ENCODE measurements around the gene CPEB1. TPM values are rescaled to one million over a fixed set of nuclear protein-coding genes. Genes with fewer than 3 reads are reported as not detected.
"Not testable (repeated sequence)": the region's sequence is repeated elsewhere in the genome, so short reads cannot be mapped to it uniquely, and the experiment has no call there.

The CPEB1 gene
- total RNA-seq, 2 donors from 2014 or later: 0.58 to 2.5 TPM

- DNase-seq (no peak), ATAC-seq (no peak)
- intact Hi-C loops (cut with DNase I, micrococcal nuclease): loop anchor here in 1 of 2 donors (10.0 kb wide), 1 partner anchor 479 kb away; the partner anchor contains the start of gene C15orf40
Measured at GRCh38 chr15:82535566-82536408, 111.4 kb downstream of the CPEB1 start.

- intact Hi-C loops (cut with DNase I, micrococcal nuclease): loop anchor here in 1 of 2 donors (10.0 kb wide), 1 partner anchor 480 kb away; the partner anchor contains the start of gene C15orf40
- ATAC-seq: not testable (repeated sequence)
Measured at GRCh38 chr15:82535151-82535550, 112.0 kb downstream of the CPEB1 start.

GRCh38 chr15:82534457-82534861 is 112.7 kb downstream of the CPEB1 start:
- intact Hi-C loops (cut with DNase I, micrococcal nuclease): loop anchor here in 1 of 2 donors (10.0 kb wide), 1 partner anchor 480 kb away; the partner anchor contains the start of gene C15orf40
- not testable (repeated sequence) for DNase-seq, ATAC-seq

More at GRCh38 chr15:82535151-82535550, 112.0 kb downstream of the CPEB1 start:
- not testable (repeated sequence) for DNase-seq

- no peak for ATAC-seq
- no peak for DNase-seq
- intact Hi-C loops (cut with DNase I, micrococcal nuclease): loop anchor here in 1 of 2 donors (10.0 kb wide), 1 partner anchor 481 kb away; the partner anchor contains the start of gene C15orf40
Measured at GRCh38 chr15:82533801-82534200, 113.4 kb downstream of the CPEB1 start.

GRCh38 chr15:82532991-82533481 is 114.1 kb downstream of the CPEB1 start:
- DNase-seq (no peak), ATAC-seq (no peak)
- intact Hi-C loops (cut with DNase I, micrococcal nuclease): loop anchor here in 1 of 2 donors (10.0 kb wide), 1 partner anchor 482 kb away; the partner anchor contains the start of gene C15orf40

GRCh38 chr15:82532383-82532990 is 114.7 kb downstream of the CPEB1 start:
- intact Hi-C loops (cut with DNase I, micrococcal nuclease): loop anchor here in 1 of 2 donors (10.0 kb wide), 1 partner anchor 482 kb away; the partner anchor contains the start of gene C15orf40
- DNase-seq: no peak
- no peak for ATAC-seq

- no peak for ATAC-seq
- DNase-seq: no peak
- intact Hi-C loops (cut with DNase I, micrococcal nuclease): loop anchor here in 1 of 2 donors (10.0 kb wide), 1 partner anchor 483 kb away; the partner anchor contains the start of gene C15orf40
Measured at GRCh38 chr15:82531496-82532382, 115.4 kb downstream of the CPEB1 start.

- intact Hi-C loops (cut with DNase I, micrococcal nuclease): loop anchor here in 1 of 2 donors (10.0 kb wide), 1 partner anchor 484 kb away; the partner anchor contains the start of gene C15orf40
Measured at GRCh38 chr15:82530606-82531379, 116.4 kb downstream of the CPEB1 start.

GRCh38 chr15:82530006-82530405 is 117.2 kb downstream of the CPEB1 start:
- no peak for ATAC-seq
- intact Hi-C loops (cut with DNase I, micrococcal nuclease): loop anchor here in 1 of 2 donors (10.0 kb wide), 1 partner anchor 485 kb away; the partner anchor contains the start of gene C15orf40
- no peak for DNase-seq

More at GRCh38 chr15:82530606-82531379, 116.4 kb downstream of the CPEB1 start:
- DNase-seq (peak; percentile 80 to 85), ATAC-seq (peak; percentile 93)

GRCh38 chr15:82513587-82513986 is 133.6 kb downstream of the CPEB1 start:
- ATAC-seq; intact Hi-C loops (cut with DNase I, micrococcal nuclease); DNase-seq: not testable (repeated sequence)

GRCh38 chr15:82507693-82508092 is 139.5 kb downstream of the CPEB1 start:
- intact Hi-C loops (cut with DNase I, micrococcal nuclease); ATAC-seq; DNase-seq: not testable (repeated sequence)

GRCh38 chr15:82507087-82507486 is 140.1 kb downstream of the CPEB1 start:
- intact Hi-C loops (cut with DNase I, micrococcal nuclease); DNase-seq; ATAC-seq: not testable (repeated sequence)

- intact Hi-C loops (cut with DNase I, micrococcal nuclease); DNase-seq: not testable (repeated sequence)
- peak; percentile 59 for ATAC-seq
Measured at GRCh38 chr15:82505842-82506241, 141.3 kb downstream of the CPEB1 start.

- DNase-seq; ATAC-seq; intact Hi-C loops (cut with DNase I, micrococcal nuclease): not testable (repeated sequence)
Measured at GRCh38 chr15:82504074-82504473, 143.1 kb downstream of the CPEB1 start.

- intact Hi-C loops (cut with DNase I, micrococcal nuclease); DNase-seq: not testable (repeated sequence)
- ATAC-seq: peak; percentile 86
Measured at GRCh38 chr15:82502700-82503339, 144.3 kb downstream of the CPEB1 start.

- ATAC-seq; DNase-seq; intact Hi-C loops (cut with DNase I, micrococcal nuclease): not testable (repeated sequence)
Measured at GRCh38 chr15:82500772-82501171, 146.4 kb downstream of the CPEB1 start.
